GM12875 (cell line): ENCODE results near the gene CDH4.

Source experiments
- H3K4me3 ChIP-seq: one replicate; pipeline ENCODE4 v1.5.1; 2011; ENCODE audit warnings: low read depth, low read length, control low read depth
- CTCF ChIP-seq: IDR thresholded peaks from 2 replicates; pipeline ENCODE4 v1.5.1; 2011; ENCODE audit warnings: low read depth, mild to moderate bottlenecking, control low read depth, inconsistent platforms, low read length, moderate library complexity, borderline replicate concordance; ENCODE audit not compliant: insufficient read depth

The CDH4 gene

GRCh38 chr20:61718361-61719005, 466.4 kb downstream of the CDH4 start:
- TF ChIP-seq CTCF: no peak
- H3K4me3 ChIP-seq: no peak overlapping the region

GRCh38 chr20:61719691-61720347, 467.8 kb downstream of the CDH4 start:
- TF ChIP-seq CTCF: no peak
- H3K4me3 ChIP-seq: no peak overlapping the region

- no peak for TF ChIP-seq CTCF
- no peak overlapping the region for H3K4me3 ChIP-seq
Measured at GRCh38 chr20:61720348-61720696, 468.3 kb downstream of the CDH4 start.

GRCh38 chr20:61722146-61722678, 470.2 kb downstream of the CDH4 start:
- no peak overlapping the region for H3K4me3 ChIP-seq
- no peak for TF ChIP-seq CTCF

GRCh38 chr20:61723529-61724257, 471.6 kb downstream of the CDH4 start:
- no peak for TF ChIP-seq CTCF
- no peak overlapping the region for H3K4me3 ChIP-seq

- no peak overlapping the region for H3K4me3 ChIP-seq
- no peak for TF ChIP-seq CTCF
Measured at GRCh38 chr20:61724376-61724775, 472.3 kb downstream of the CDH4 start.

GRCh38 chr20:61725145-61725544, 473.1 kb downstream of the CDH4 start:
- no peak overlapping the region for H3K4me3 ChIP-seq
- TF ChIP-seq CTCF: no peak
